Stimulated activated CD8-positive, alpha-beta memory T cell treated with anti-CD3 and anti-CD28 coated beads, Interleukin-12 subunit alpha, Interleukin-12 subunit beta, amount 100 ng/mL, for 1 hour (primary cell): ENCODE results near the gene EFL1.
"Not testable (repeated sequence)": the region's sequence is repeated elsewhere in the genome, so short reads cannot be mapped to it uniquely, and the experiment has no call there.

Experiments
- DNase-seq: peaks from one replicate; pipeline ENCODE4 v3.0.0-alpha.2; 2020; ENCODE audit warnings: low read depth

The EFL1 gene

GRCh38 chr15:82275410-82275809, 12.9 kb upstream of the EFL1 start:
- no peak for DNase-seq

DNA sequence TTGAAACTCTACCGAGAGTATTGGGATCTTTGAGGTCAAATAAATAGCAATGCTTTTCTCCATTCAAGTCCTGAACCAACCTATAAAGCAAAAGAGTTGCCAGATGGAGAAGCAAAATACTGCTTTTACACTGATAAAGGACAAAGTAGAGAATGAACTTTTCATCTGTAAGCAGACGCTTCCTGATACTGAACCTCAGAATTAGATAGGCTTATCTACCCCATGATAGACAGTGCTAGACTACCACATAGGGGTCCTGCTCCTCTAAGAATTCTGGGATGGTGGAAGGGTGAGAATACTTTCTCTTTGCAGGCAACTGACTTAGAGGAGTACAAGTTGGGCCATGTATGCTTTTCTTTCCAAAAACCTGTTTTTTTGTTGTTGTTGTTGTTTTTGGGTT, 9.6 kb upstream of the EFL1 start:
- no peak for DNase-seq

GRCh38 chr15:82268454-82268853, 5.9 kb upstream of the EFL1 start:
- not testable (repeated sequence) for DNase-seq

GRCh38 chr15:82267137-82267536, 4.6 kb upstream of the EFL1 start:
- not testable (repeated sequence) for DNase-seq

- no peak for DNase-seq
Observed at GRCh38 chr15:82263350-82263749, 816 bp upstream of the EFL1 start.

DNA sequence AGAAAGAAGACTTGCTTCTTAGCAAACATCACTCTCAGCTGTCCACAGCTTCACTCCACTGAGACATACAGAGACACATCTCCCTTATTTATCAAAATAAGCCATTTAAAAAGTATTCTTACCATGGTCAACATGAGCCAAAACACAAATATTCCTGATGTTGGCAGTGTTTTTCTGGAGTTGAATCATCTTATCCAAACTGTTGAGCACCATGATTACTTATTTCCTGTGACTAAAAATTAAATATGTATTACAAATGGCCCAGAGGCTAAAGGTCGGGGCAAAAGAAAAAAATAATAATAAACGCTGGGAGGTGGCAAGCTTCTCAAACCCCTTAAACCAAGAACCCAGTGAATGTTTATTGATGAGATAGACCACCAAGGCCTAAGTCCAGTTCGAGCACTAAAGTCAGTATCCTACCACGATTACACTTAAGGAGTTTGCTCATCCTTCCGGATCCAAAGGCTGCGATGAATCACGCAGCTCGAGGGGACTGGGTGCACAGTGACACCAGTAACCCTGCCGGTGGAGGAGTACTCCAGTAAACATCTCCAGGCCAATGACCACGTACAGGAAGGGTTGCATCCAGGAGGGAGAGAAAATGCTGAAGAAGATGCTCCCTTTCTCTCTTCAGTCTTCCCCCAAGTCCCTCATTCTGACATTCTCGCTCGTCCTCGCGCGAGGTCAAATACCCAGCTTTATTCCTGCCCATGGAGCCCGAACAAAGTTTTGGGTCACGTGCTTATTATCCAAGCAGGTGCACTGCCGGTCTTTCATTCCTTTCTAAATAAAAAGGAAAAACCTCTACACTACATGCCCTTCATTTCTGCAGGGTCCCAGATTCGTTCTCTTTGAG, 740 bp downstream of the EFL1 start:
- not testable (repeated sequence) for DNase-seq

GRCh38 chr15:82248261-82248660, 14.3 kb downstream of the EFL1 start:
- not testable (repeated sequence) for DNase-seq

GRCh38 chr15:82245956-82246355, 16.6 kb downstream of the EFL1 start:
- DNase-seq, result not testable (repeated sequence)

DNA sequence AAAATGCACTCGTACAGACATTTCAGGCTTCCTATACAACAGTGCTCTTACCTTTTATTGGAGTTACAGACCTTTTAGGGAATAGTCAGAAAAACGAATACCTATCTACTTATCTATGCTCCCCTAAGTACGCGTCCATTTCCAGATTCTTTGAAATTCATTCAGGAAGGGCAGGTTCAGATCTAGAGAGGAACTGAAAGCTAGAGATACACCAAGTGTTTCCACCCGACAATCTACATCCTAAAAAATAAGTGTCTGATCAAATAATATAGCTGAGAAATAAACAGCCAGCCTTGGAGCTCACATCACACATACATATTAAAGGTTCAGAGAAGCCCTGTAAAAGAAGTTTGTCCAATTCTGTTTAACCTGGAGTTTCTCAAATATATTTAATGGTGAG, 18.9 kb downstream of the EFL1 start:
- DNase-seq, result not testable (repeated sequence)

DNA sequence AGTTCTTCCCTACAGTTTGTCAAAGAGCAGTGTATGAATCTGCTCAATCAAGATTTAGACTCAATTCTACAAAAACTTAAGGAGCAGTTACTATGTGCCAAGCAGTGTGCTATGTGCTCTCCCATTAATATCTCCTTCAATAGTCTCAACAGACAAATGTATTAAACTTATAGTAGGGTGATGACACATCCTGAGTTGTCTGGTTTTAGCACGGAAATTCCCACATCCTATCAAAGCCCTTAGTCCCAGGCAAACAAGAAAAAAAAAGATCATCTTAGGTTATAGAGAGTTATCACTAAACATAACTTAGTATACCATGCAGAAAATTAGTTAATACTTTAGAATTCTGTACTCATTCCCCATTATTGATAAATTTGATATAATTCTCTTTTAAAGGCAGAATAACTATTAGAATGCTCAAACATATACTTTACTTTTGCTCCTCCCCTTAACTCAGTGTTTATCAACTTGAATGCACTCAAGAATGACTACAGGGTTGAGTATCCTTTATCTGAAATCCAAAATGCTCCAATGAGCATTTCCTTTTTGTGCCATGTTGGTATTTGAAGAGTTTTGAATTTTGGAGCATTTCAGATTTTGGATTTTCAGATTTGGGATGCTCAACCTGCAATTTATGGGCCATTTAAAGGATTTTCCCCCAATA, 20.6 kb downstream of the EFL1 start:
- not testable (repeated sequence) for DNase-seq

GRCh38 chr15:82239685-82240391, 22.7 kb downstream of the EFL1 start:
- DNase-seq, result no peak

DNA sequence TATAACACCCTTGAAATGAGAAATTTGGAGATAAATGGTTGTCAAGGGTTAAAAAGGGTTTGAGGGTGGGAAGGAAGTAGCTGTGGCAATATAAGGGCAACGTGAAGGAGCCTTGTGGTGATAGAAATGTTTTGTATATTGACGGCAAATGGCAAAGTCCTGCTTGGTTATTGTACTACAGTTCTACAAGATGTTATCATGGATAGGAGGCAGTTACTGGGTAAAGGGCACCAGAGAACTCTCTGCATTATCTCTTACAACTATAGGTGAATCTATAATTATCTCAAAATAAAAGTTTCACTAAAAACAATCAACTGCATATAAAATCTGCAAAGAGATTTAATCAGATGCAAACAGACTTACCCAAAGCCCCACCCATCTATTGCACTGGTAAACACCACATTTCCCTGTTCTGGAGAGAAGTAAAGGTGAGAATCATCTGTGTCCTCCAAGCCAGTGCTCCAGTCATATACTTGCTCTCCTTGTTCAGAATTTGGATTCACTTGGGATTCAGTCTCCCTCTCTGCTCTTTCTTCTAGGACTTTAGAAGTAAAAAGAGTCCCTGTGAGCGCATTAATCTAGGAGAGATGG, 24.5 kb downstream of the EFL1 start:
- not testable (repeated sequence) for DNase-seq

DNA sequence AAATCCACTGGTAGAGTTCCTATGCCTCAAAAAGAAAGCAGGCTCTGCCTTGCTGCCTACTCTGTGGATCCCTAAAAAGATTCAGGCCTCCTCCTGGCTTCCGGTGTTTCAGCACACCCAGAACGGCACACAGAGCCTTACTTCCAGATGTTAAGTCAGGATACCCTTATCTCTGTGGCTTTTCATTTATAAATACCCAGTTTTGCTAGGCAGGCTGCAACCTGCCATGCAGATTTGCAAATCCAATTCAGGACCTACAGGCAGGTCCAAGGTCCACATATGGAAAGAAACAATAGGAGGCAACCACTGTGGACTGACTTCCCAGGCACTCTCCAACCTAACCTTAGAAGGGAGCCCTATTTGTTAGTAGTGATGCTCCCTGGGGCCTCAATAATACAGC, 30.7 kb downstream of the EFL1 start:
- no peak for DNase-seq

GRCh38 chr15:82231233-82231632, 31.3 kb downstream of the EFL1 start:
- DNase-seq, result no peak

GRCh38 chr15:82228750-82229149, 33.8 kb downstream of the EFL1 start:
- DNase-seq, result no peak

- not testable (repeated sequence) for DNase-seq
Observed at GRCh38 chr15:82221535-82221934, 41.0 kb downstream of the EFL1 start.

GRCh38 chr15:82216092-82216491, 46.4 kb downstream of the EFL1 start:
- DNase-seq, result not testable (repeated sequence)

- not testable (repeated sequence) for DNase-seq
Observed at GRCh38 chr15:82212201-82212600, 50.3 kb downstream of the EFL1 start.

DNA sequence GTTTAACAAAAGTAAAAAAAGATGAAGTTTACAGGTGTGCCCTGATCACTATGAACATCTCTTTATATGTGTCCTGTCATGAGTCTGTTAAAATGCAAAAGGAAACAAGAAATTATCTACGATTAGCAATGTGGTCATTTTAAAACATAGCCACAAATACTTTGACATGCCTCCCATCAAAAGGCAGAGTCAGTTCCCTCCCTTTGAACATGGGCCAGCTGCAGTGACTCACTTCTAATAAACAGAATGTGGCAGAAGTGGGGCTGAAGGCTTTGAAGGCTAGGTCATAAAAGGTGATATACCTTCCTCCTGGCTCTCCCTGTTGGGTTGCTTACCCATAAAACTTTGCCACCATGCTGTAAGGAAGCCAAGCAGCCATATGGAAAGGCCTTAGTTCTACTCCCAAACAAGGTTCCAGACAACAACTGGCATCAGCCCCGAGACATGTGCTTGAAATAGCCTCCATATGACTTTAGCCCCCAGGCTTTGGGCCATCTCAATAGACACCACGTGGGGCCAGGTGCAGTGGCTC, 52.4 kb downstream of the EFL1 start:
- not testable (repeated sequence) for DNase-seq

DNA sequence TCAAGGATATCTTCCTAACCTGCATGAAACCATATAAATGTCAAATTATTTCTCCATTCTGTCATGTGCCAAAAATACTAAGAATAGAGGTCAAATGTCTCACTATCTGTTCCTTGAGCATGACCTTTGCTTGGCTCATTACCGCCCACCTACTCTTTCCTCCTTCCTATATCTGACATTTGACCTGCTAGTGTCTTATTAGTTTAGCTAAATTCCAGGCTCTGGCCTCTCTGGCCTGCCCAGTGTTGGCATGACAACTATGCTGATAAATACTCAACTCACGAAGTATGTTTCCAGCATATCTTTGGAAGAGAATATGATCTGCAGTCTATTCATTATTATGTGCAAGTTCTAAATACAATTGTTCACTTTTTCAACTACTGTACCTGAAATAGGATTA, 58.0 kb downstream of the EFL1 start:
- not testable (repeated sequence) for DNase-seq

GRCh38 chr15:82197733-82198594, 64.6 kb downstream of the EFL1 start:
- DNase-seq, result peak; percentile 20
